Uterus (tissue), 2 donors: ENCODE data around the gene CLN5.

Experiments used
- CTCF ChIP-seq, 4 experiments: fragments of 200-600 bp in 2 of 4; fragments of 450-650 bp in 2 of 4; sonication (generic) in 2 of 4; IDR thresholded peaks; one replicate each; pipeline ENCODE4 v1.5.1; 2016 to 2019; ENCODE audit warnings: antibody characterized with exemption in 4 of 4, mild to moderate bottlenecking in 2 of 4, moderate library complexity in 1 of 4
- POLR2A ChIP-seq, 2 donors: fragments of 450-650 bp; IDR thresholded peaks; one replicate each; pipeline ENCODE4 v1.6.1; 2016; ENCODE audit warnings: antibody characterized with exemption in 2 of 2, mild to moderate bottlenecking in 1 of 2, moderate library complexity in 1 of 2

GRCh38 chr13:77009011-77009410, 17.1 kb downstream of the CLN5 start:
- no peak for TF ChIP-seq CTCF (IDR thresholded peaks at IDR 0.05)
- no peak for TF ChIP-seq POLR2A (IDR thresholded peaks at IDR 0.05)
